DMS 273 (cell line): ENCODE data around the gene SFXN4.
"Not testable (repeated sequence)": the region's sequence is repeated elsewhere in the genome, so short reads cannot be mapped to it uniquely, and the experiment has no call there.

ENCODE experiments used
- DNase-seq: peaks from one replicate; lab custom pipeline; 2025; ENCODE audit not compliant: unreplicated experiment; lab: John Stamatoyannopoulos, UW

SFXN4 gene

GRCh38 chr10:119143657-119144056, 21.9 kb downstream of the SFXN4 start:
- DNase-seq, result no peak

GRCh38 chr10:119140603-119141245, 24.8 kb downstream of the SFXN4 start:
- DNase-seq, result no peak

- peak; percentile 44 for DNase-seq
Measured at GRCh38 chr10:119139464-119140067, 25.9 kb downstream of the SFXN4 start.

- DNase-seq, result no peak
Measured at GRCh38 chr10:119138346-119139306, 26.9 kb downstream of the SFXN4 start.

GRCh38 chr10:119137878-119138277, 27.6 kb downstream of the SFXN4 start:
- DNase-seq, result not testable (repeated sequence)

- DNase-seq, result no peak
Measured at GRCh38 chr10:119136084-119136483, 29.4 kb downstream of the SFXN4 start.

GRCh38 chr10:119135513-119135881, 30.0 kb downstream of the SFXN4 start:
- no peak for DNase-seq

- DNase-seq, result no peak
Measured at GRCh38 chr10:119133949-119134348, 31.6 kb downstream of the SFXN4 start.

GRCh38 chr10:119132521-119133345, 32.8 kb downstream of the SFXN4 start:
- DNase-seq, result no peak

- DNase-seq, result no peak
Measured at GRCh38 chr10:119131512-119132240, 33.8 kb downstream of the SFXN4 start.

GRCh38 chr10:119129721-119130120, 35.8 kb downstream of the SFXN4 start:
- no peak for DNase-seq

- DNase-seq, result no peak
Measured at GRCh38 chr10:119125942-119126341, 39.6 kb downstream of the SFXN4 start.

GRCh38 chr10:119120875-119121274, 44.6 kb downstream of the SFXN4 start:
- no peak for DNase-seq

- no peak for DNase-seq
Measured at GRCh38 chr10:119120413-119120867, 45.1 kb downstream of the SFXN4 start.

- DNase-seq, result no peak
Measured at GRCh38 chr10:119119400-119119799, 46.1 kb downstream of the SFXN4 start.

- no peak for DNase-seq
Measured at GRCh38 chr10:119118231-119118630, 47.3 kb downstream of the SFXN4 start.

- DNase-seq, result no peak
Measured at GRCh38 chr10:119116326-119116951, 49.1 kb downstream of the SFXN4 start.

- DNase-seq, result no peak
Measured at GRCh38 chr10:119115926-119116325, 49.6 kb downstream of the SFXN4 start.
